ENCODE results near the gene PCDHGC3.

- TF ChIP-seq CTCF (IDR thresholded peaks at IDR 0.05) (no peak), EZH2 (IDR thresholded peaks at IDR 0.05) (no peak)
These were observed 26.0 kb downstream of the PCDHGC3 start for GRCh38 chr5:141501761-141502160.

Measured in neural progenitor cell (in vitro differentiated cells).